K562 (cell line): ENCODE data around the gene EFNA2. TPM values are rescaled to one million over a fixed set of nuclear protein-coding genes. Genes with fewer than 3 reads are reported as not detected.

Source experiments
- CHD1 ChIP-seq: fragments of 200-600 bp; sonication (generic); IDR thresholded peaks from one replicate; pipeline ENCODE4 v1.6.1; 2012; ENCODE audit warnings: mild to moderate bottlenecking, moderate library complexity, low read length, inconsistent platforms
- ELF1 ChIP-seq: fragments of 200-800 bp; sonication (Bioruptor generic); IDR thresholded peaks from 2 replicates; pipeline ENCODE4 v1.6.1; 2016; ENCODE audit warnings: missing genetic modification characterization, missing compliant biosample characterization
- ERF ChIP-seq: fragments of 450-650 bp; formaldehyde crosslinking; IDR thresholded peaks from 2 replicates; pipeline ENCODE4 v1.4.0; 2020; ENCODE audit warnings: mild to moderate bottlenecking, mixed read lengths
- HDAC2 ChIP-seq: fragments of 450-650 bp; IDR thresholded peaks from 2 replicates; pipeline ENCODE4 v1.6.1; 2016; ENCODE audit warnings: mild to moderate bottlenecking
- HIVEP1 ChIP-seq: fragments of 250-450 bp; sonication (Bioruptor Pico); IDR thresholded peaks from 2 replicates; pipeline ENCODE4 v1.4.0; 2020; ENCODE audit warnings: mild to moderate bottlenecking
- MTA1 ChIP-seq: fragments of 450-650 bp; IDR thresholded peaks from 2 replicates; pipeline ENCODE4 v1.6.1; 2017; ENCODE audit warnings: borderline replicate concordance
- NFYB ChIP-seq: IDR thresholded peaks from 2 replicates; pipeline ENCODE4 v1.6.1; 2011; ENCODE audit warnings: mild to moderate bottlenecking, moderate library complexity; ENCODE audit not compliant: insufficient read length; ENCODE audit errors: extremely low read depth
- RAD51 ChIP-seq: fragments of 450-650 bp; IDR thresholded peaks from 2 replicates; pipeline ENCODE4 v1.7.1; 2016; ENCODE audit warnings: low read depth, mild to moderate bottlenecking, borderline replicate concordance
- RBBP5 ChIP-seq: fragments of 200-600 bp; sonication (generic); IDR thresholded peaks from 2 replicates; pipeline ENCODE4 v1.6.1; 2012; ENCODE audit warnings: borderline replicate concordance, mild to moderate bottlenecking, low read length, control low read depth, inconsistent platforms; ENCODE audit not compliant: insufficient read depth, poor library complexity, severe bottlenecking
- RHOXF2B ChIP-seq: fragments of 250-450 bp; sonication (Bioruptor Pico); conservative IDR thresholded peaks from 2 replicates; pipeline ENCODE4 v1.5.1; 2021
- SAP30 ChIP-seq: fragments of 200-600 bp; sonication (generic); IDR thresholded peaks from 2 replicates; pipeline ENCODE4 v1.6.1; 2012; ENCODE audit warnings: borderline replicate concordance, low read depth, mild to moderate bottlenecking, moderate library complexity, low read length, control low read depth, inconsistent platforms; ENCODE audit not compliant: insufficient read depth, poor library complexity, severe bottlenecking
- STAT5B ChIP-seq: fragments of 250-450 bp; sonication (Bioruptor Pico); IDR thresholded peaks from 2 replicates; pipeline ENCODE4 v1.8.0; 2021; ENCODE audit warnings: mild to moderate bottlenecking, inconsistent platforms
- U2AF2 ChIP-seq: fragments of 200-400 bp; formaldehyde crosslinking; optimal IDR thresholded peaks from 2 replicates; pipeline ENCODE3; 2017; ENCODE audit warnings: low read depth, mild to moderate bottlenecking, low read length
- XRCC4 ChIP-seq: IDR thresholded peaks from one replicate; pipeline ENCODE4 v1.6.1; 2011; ENCODE audit not compliant: insufficient read depth, insufficient read length; ENCODE audit errors: extremely low read depth
- ZHX1 ChIP-seq: fragments of 150-350 bp; conservative IDR thresholded peaks from 2 replicates; pipeline ENCODE4 v1.6.1; 2014; ENCODE audit warnings: low read length
- ZNF316 ChIP-seq: fragments of 450-650 bp; IDR thresholded peaks from 2 replicates; pipeline ENCODE4 v1.6.1; 2016
- ZNF436 ChIP-seq: fragments of 250-450, 450-650 bp; sonication (Bioruptor Pico); formaldehyde crosslinking; IDR thresholded peaks from 2 replicates; pipeline ENCODE4 v1.7.0; 2020; ENCODE audit warnings: mild to moderate bottlenecking
- polyA plus RNA-seq, 8 experiments: library from polyadenylated mRNA; depleted of rRNA in 4 of 8; stranded (reverse) in 5 of 8; unstranded in 3 of 8; fragments of >200 nt; fragmentation: Nextera tagmentation in 2 of 8; fragmentation: Illumina TruSeq in 1 of 8; extraction: Ambion mirVana in 2 of 8; extraction: Trizol in 1 of 8; gene quantifications; 2 replicates each; pipeline versions ENCODE4 v1.2.1 to v1.2.3, GENCODE V29; 2011 to 2014; ENCODE audit warnings: inconsistent platforms in 1 of 8, missing spikeins in 1 of 8
- total RNA-seq, 7 experiments: library from RNA; depleted of rRNA in 6 of 7; stranded (reverse); fragments of >200 nt in 6 of 7; fragmentation: Illumina TruSeq in 2 of 7; extraction: Trizol in 2 of 7; gene quantifications; 2 replicates each; pipeline versions ENCODE4 v1.2.1 to v1.2.3, GENCODE V29; 2011 to 2021; ENCODE audit warnings: low replicate concordance in 1 of 7
- TF ChIP-seq, protein P1 (sequence below): IDR thresholded peaks from 2 replicates; pipeline ENCODE4 v1.6.1; 2011; ENCODE audit warnings: borderline replicate concordance, low read depth, mild to moderate bottlenecking, moderate library complexity, low read length; ENCODE audit not compliant: insufficient read depth, poor library complexity, severe bottlenecking
- TF ChIP-seq, protein P2 (sequence below): sonication (generic); formaldehyde crosslinking; IDR thresholded peaks from 2 replicates; pipeline ENCODE4 v1.8.0; 2022; ENCODE audit warnings: missing genetic modification reagents, mild to moderate bottlenecking, borderline replicate concordance
- TF ChIP-seq, protein P3 (sequence below), 2 experiments: fragments of 450-650 bp; conservative IDR thresholded peaks; 2 replicates each; pipeline ENCODE4 v1.6.1; 2017; ENCODE audit warnings: mild to moderate bottlenecking in 2 of 2, moderate library complexity in 2 of 2

Gene EFNA2
- total and polyA plus RNA-seq, 9 of the 15 experiments (the other 6 are each of a cell fraction or from before 2014, with no cell fraction given), result 0.11 to 0.44 (median 0.15) TPM; not detected in 6

GRCh38 chr19:1279782-1280341, 5.8 kb upstream of the EFNA2 start (continued):
- TF ChIP-seq ERF (CRISPR knock-in tag) (no peak), NFYB (no peak), HDAC2 (peak; percentile 92; the same call in 1 of the 2 replicates), ZNF436 (peak; percentile 96), CHD1 (no peak), RBBP5 (no peak), STAT5B (CRISPR knock-in tag) (no peak), U2AF2 (no peak), RAD51 (no peak), MTA1 (no peak), SAP30 (no peak), HIVEP1 (no peak), ZHX1 (no peak), ZNF316 (no peak), RHOXF2B (CRISPR knock-in tag) (no peak), ELF1 (tag) (0 out of 2 replicates have a peak, but pooled peaks have one; percentile 28), XRCC4 (no peak)
- TF ChIP-seq, protein P1, sequence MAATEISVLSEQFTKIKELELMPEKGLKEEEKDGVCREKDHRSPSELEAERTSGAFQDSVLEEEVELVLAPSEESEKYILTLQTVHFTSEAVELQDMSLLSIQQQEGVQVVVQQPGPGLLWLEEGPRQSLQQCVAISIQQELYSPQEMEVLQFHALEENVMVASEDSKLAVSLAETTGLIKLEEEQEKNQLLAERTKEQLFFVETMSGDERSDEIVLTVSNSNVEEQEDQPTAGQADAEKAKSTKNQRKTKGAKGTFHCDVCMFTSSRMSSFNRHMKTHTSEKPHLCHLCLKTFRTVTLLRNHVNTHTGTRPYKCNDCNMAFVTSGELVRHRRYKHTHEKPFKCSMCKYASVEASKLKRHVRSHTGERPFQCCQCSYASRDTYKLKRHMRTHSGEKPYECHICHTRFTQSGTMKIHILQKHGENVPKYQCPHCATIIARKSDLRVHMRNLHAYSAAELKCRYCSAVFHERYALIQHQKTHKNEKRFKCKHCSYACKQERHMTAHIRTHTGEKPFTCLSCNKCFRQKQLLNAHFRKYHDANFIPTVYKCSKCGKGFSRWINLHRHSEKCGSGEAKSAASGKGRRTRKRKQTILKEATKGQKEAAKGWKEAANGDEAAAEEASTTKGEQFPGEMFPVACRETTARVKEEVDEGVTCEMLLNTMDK, result no peak
- TF ChIP-seq, protein P2, sequence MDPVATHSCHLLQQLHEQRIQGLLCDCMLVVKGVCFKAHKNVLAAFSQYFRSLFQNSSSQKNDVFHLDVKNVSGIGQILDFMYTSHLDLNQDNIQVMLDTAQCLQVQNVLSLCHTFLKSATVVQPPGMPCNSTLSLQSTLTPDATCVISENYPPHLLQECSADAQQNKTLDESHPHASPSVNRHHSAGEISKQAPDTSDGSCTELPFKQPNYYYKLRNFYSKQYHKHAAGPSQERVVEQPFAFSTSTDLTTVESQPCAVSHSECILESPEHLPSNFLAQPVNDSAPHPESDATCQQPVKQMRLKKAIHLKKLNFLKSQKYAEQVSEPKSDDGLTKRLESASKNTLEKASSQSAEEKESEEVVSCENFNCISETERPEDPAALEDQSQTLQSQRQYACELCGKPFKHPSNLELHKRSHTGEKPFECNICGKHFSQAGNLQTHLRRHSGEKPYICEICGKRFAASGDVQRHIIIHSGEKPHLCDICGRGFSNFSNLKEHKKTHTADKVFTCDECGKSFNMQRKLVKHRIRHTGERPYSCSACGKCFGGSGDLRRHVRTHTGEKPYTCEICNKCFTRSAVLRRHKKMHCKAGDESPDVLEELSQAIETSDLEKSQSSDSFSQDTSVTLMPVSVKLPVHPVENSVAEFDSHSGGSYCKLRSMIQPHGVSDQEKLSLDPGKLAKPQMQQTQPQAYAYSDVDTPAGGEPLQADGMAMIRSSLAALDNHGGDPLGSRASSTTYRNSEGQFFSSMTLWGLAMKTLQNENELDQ (CRISPR knock-in tag), result no peak
- TF ChIP-seq, protein P3, sequence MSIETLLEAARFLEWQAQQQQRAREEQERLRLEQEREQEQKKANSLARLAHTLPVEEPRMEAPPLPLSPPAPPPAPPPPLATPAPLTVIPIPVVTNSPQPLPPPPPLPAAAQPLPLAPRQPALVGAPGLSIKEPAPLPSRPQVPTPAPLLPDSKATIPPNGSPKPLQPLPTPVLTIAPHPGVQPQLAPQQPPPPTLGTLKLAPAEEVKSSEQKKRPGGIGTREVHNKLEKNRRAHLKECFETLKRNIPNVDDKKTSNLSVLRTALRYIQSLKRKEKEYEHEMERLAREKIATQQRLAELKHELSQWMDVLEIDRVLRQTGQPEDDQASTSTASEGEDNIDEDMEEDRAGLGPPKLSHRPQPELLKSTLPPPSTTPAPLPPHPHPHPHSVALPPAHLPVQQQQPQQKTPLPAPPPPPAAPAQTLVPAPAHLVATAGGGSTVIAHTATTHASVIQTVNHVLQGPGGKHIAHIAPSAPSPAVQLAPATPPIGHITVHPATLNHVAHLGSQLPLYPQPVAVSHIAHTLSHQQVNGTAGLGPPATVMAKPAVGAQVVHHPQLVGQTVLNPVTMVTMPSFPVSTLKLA (conservative IDR thresholded peaks at IDR 0.05), result peak; percentile 46 to 53; a peak in 3 of 4 replicates
